Calu3 (cell line): ENCODE results near the gene CEP192. TPM values are rescaled to one million over a fixed set of nuclear protein-coding genes. Genes with fewer than 3 reads are reported as not detected.

Experiments used
- BruUV-seq: library from RNA; stranded (reverse); fragments of 400-500 nt; replicated peaks from 2 replicates; lab custom pipeline; 2021; lab: Mats Ljungman, UMichigan
- CTCF ChIA-PET: fragments of 300-600 bp; sonication (Branson Sonifier 250); formaldehyde crosslinking; loops from one replicate; lab custom pipeline; 2022; ENCODE audit warnings: antibody characterized with exemption; lab: Charles Lee
- DNase-seq: peaks from one replicate; pipeline ENCODE4 v3.0.0; 2022
- H3K27ac Mint-ChIP-seq: one replicate; pipeline ENCODE4 v1.8.0; 2022; ENCODE audit warnings: mixed read lengths; ENCODE audit not compliant: unreplicated experiment
- H3K27me3 Mint-ChIP-seq: one replicate; pipeline ENCODE4 v1.8.0; 2022; ENCODE audit warnings: mixed read lengths; ENCODE audit not compliant: unreplicated experiment
- H3K36me3 Mint-ChIP-seq: one replicate; pipeline ENCODE4 v1.8.0; 2022; ENCODE audit warnings: mild to moderate bottlenecking, moderate library complexity, mixed read lengths; ENCODE audit not compliant: insufficient read depth, unreplicated experiment
- H3K4me1 Mint-ChIP-seq: one replicate; pipeline ENCODE4 v1.8.0; 2022; ENCODE audit warnings: mild to moderate bottlenecking, low read depth, mixed read lengths; ENCODE audit not compliant: unreplicated experiment
- H3K4me3 Mint-ChIP-seq: one replicate; pipeline ENCODE4 v1.8.0; 2022; ENCODE audit warnings: mild to moderate bottlenecking, low read depth, moderate library complexity, mixed read lengths; ENCODE audit not compliant: unreplicated experiment
- H3K9me3 Mint-ChIP-seq: one replicate; pipeline ENCODE4 v1.8.0; 2022; ENCODE audit warnings: low read depth, mixed read lengths; ENCODE audit not compliant: unreplicated experiment
- CTCF ChIP-seq: fragments of 200-600 bp; IDR thresholded peaks from one replicate; pipeline ENCODE4 v1.8.0; 2022; ENCODE audit warnings: antibody characterized with exemption; ENCODE audit not compliant: unreplicated experiment
- intact Hi-C: fragments of 100-400 bp; cut with micrococcal nuclease; formaldehyde crosslinking; loops from one replicate; pipeline ENCODE4 v1.10.0; 2022; ENCODE audit not compliant: unreplicated experiment
- total RNA-seq: library from RNA; stranded (reverse); gene quantifications from 2 replicates; pipeline ENCODE4 v1.2.3, GENCODE V29; 2022

The CEP192 gene
- total RNA-seq, 1 experiment from 2014 or later, result 39.2 TPM

GRCh38 chr18:13110559-13110958, 119.4 kb downstream of the CEP192 start:
- intact Hi-C loops, result no loop called here
- H3K27me3 Mint-ChIP-seq, result no peaks in the 10 kb centered on the region
- H3K4me1 Mint-ChIP-seq, result no peaks in the 10 kb centered on the region

GRCh38 chr18:13112982-13113381, 121.8 kb downstream of the CEP192 start:
- CTCF ChIA-PET, result interaction anchor here (0.8 to 1.4 kb wide), 2 partner anchors 12 to 47 kb away, joined by 3 to 11 read pairs; no protein-coding TSS in a partner anchor
- peaks cover 11% of the 10 kb centered on the region for H3K36me3 Mint-ChIP-seq
- no peak overlapping the region for H3K4me3 Mint-ChIP-seq
- no peaks in the 10 kb centered on the region for H3K9me3 Mint-ChIP-seq
- no peaks in the 10 kb centered on the region for H3K4me1 Mint-ChIP-seq
- H3K27me3 Mint-ChIP-seq, result no peaks in the 10 kb centered on the region
- BruUV-seq, result no TSS peak
- no peak for TF ChIP-seq CTCF
- intact Hi-C loops, result no loop called here
- H3K27ac Mint-ChIP-seq, result no peak overlapping the region
- DNase-seq, result peak; percentile 16

More at GRCh38 chr18:13110559-13110958, 119.4 kb downstream of the CEP192 start:
- no peak overlapping the region for H3K27ac Mint-ChIP-seq
- no peak for DNase-seq
- BruUV-seq, result no TSS peak
- peaks cover 13% of the 10 kb centered on the region for H3K36me3 Mint-ChIP-seq
- CTCF ChIA-PET, result interaction anchor here (0.7 kb wide), 1 partner anchor 21 kb away, joined by 5 read pairs; no protein-coding TSS in a partner anchor
- no peaks in the 10 kb centered on the region for H3K9me3 Mint-ChIP-seq
- no peak for TF ChIP-seq CTCF
- no peak overlapping the region for H3K4me3 Mint-ChIP-seq

GRCh38 chr18:13120255-13120654, 129.1 kb downstream of the CEP192 start:
- Mint-ChIP-seq H3K4me3 (no peak overlapping the region), H3K27ac (no peak overlapping the region), H3K9me3 (no peaks in the 10 kb centered on the region), H3K27me3 (no peaks in the 10 kb centered on the region), H3K4me1 (no peaks in the 10 kb centered on the region), H3K36me3 (peaks cover 28% of the 10 kb centered on the region)
- BruUV-seq, result no TSS peak
- CTCF ChIA-PET, result no interaction called here
- no peak for TF ChIP-seq CTCF
- intact Hi-C loops, result no loop called here
- DNase-seq, result no peak

- H3K36me3 Mint-ChIP-seq, result peaks cover 25% of the 10 kb centered on the region
- no peaks in the 10 kb centered on the region for H3K4me1 Mint-ChIP-seq
Measured at GRCh38 chr18:13120983-13121441, 129.8 kb downstream of the CEP192 start.

More at GRCh38 chr18:13120983-13121441, 129.8 kb downstream of the CEP192 start:
- no peak for TF ChIP-seq CTCF
- Mint-ChIP-seq H3K4me3 (no peak overlapping the region), H3K9me3 (no peaks in the 10 kb centered on the region), H3K27me3 (no peaks in the 10 kb centered on the region), H3K27ac (no peak overlapping the region)
- no peak for DNase-seq
- no TSS peak for BruUV-seq
- CTCF ChIA-PET, result no interaction called here
- intact Hi-C loops, result no loop called here
